ENCODE data around the gene CGNL1.

CGNL1 gene

DNA sequence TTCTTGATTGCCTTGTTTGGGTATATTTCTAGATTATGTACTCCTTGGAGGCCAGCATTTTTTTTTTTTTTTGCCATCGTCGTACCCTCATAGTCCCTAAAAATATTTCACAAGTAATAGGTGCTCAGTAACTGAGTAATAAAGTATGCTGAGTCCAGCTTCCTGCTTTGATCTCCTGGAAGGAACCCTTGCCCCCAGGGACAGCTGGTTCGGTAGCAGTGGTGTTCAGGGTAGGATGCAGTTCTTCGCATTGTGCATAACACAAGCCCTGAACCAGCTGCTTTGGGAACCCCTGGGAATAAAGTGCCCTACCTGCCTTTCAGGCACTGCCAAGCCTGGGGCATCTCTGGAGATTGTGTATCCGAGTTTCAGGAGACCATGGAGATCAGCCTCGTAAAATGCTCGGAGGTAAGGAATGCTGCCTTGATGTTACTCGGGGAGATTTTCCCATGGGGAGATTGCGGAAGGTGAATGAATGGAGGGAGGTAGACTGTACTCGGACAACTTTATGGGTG, 223.0 kb downstream of the CGNL1 start:
- peaks cover 4% of the 10 kb centered on the region for H3K27me3 ChIP-seq (ENCODE audit: insufficient read depth, low read length, poor library complexity, severe bottlenecking)
- no peak overlapping the region for H2AFZ ChIP-seq (ENCODE audit: low read length)
- H3K4me2 ChIP-seq (ENCODE audit: low read depth, low read length, poor library complexity, severe bottlenecking), result no peak overlapping the region

DNA sequence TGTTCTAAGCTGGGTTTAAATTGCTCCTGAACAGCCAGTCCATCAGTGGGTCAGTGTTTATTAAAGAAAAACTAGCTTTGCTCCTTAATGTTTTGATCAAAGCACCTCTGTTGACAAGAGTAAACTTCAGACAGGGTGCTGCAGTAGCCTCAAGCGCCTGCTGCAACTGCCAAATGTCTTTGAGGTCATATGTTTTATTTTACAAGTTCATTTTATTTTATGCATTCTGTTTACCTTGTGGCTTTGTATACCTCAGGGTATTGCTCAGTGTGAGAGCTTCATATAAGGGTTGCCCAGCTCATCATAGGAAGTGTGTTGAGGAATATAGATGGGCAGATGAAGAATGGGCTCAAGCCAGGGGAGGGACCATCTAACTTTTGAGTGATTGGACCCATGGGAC, 223.9 kb downstream of the CGNL1 start:
- no peaks in the 10 kb centered on the region for H3K9me3 ChIP-seq (ENCODE audit: insufficient read depth, low read depth, low read length)
- peaks cover 4% of the 10 kb centered on the region for H3K27me3 ChIP-seq (ENCODE audit: insufficient read depth, low read length, poor library complexity, severe bottlenecking)
- H3K36me3 ChIP-seq (ENCODE audit: insufficient read depth, low read length), result no peaks in the 10 kb centered on the region
- no peaks in the 10 kb centered on the region for H3K79me2 ChIP-seq (ENCODE audit: insufficient read depth, low read length)
- H3K4me1 ChIP-seq (ENCODE audit: insufficient read depth, low read length, poor library complexity, severe bottlenecking), result peaks cover 3% of the 10 kb centered on the region
- TF ChIP-seq, protein P1, sequence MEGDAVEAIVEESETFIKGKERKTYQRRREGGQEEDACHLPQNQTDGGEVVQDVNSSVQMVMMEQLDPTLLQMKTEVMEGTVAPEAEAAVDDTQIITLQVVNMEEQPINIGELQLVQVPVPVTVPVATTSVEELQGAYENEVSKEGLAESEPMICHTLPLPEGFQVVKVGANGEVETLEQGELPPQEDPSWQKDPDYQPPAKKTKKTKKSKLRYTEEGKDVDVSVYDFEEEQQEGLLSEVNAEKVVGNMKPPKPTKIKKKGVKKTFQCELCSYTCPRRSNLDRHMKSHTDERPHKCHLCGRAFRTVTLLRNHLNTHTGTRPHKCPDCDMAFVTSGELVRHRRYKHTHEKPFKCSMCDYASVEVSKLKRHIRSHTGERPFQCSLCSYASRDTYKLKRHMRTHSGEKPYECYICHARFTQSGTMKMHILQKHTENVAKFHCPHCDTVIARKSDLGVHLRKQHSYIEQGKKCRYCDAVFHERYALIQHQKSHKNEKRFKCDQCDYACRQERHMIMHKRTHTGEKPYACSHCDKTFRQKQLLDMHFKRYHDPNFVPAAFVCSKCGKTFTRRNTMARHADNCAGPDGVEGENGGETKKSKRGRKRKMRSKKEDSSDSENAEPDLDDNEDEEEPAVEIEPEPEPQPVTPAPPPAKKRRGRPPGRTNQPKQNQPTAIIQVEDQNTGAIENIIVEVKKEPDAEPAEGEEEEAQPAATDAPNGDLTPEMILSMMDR (conservative IDR thresholded peaks at IDR 0.05; ENCODE audit: low read length), result no peak
- no peak for TF ChIP-seq EZH2phosphoT487 (IDR thresholded peaks at IDR 0.05; ENCODE audit: borderline replicate concordance)
- H3F3A ChIP-seq (ENCODE audit: low read depth), result no peaks in the 10 kb centered on the region
- H3K4me2 ChIP-seq (ENCODE audit: low read depth, low read length, poor library complexity, severe bottlenecking), result no peak overlapping the region
- no peak overlapping the region for H2AFZ ChIP-seq (ENCODE audit: low read length)
- no peak overlapping the region for H3K9ac ChIP-seq (ENCODE audit: low read depth, low read length, poor library complexity, severe bottlenecking)
- no peaks in the 10 kb centered on the region for H4K20me1 ChIP-seq (ENCODE audit: insufficient read depth, low read length, poor library complexity, severe bottlenecking)
- H3K9me2 ChIP-seq (replicated peaks; ENCODE audit: low read depth, low read length), result no peaks in the 10 kb centered on the region
- no peak overlapping the region for H3K4me3 ChIP-seq (ENCODE audit: low read length, poor library complexity, severe bottlenecking)

More for the DNA sequence above, 223.0 kb downstream of the CGNL1 start:
- H3F3A ChIP-seq (ENCODE audit: low read depth), result no peaks in the 10 kb centered on the region
- TF ChIP-seq, protein P1 (conservative IDR thresholded peaks at IDR 0.05; ENCODE audit: low read length), result no peak
- no peak for TF ChIP-seq EZH2phosphoT487 (IDR thresholded peaks at IDR 0.05; ENCODE audit: borderline replicate concordance)
- no peaks in the 10 kb centered on the region for H4K20me1 ChIP-seq (ENCODE audit: insufficient read depth, low read length, poor library complexity, severe bottlenecking)
- no peaks in the 10 kb centered on the region for H3K36me3 ChIP-seq (ENCODE audit: insufficient read depth, low read length)
- H3K9me3 ChIP-seq (ENCODE audit: insufficient read depth, low read depth, low read length), result no peaks in the 10 kb centered on the region
- H3K4me3 ChIP-seq (ENCODE audit: low read length, poor library complexity, severe bottlenecking), result no peak overlapping the region
- H3K79me2 ChIP-seq (ENCODE audit: insufficient read depth, low read length), result no peaks in the 10 kb centered on the region
- peaks cover 7% of the 10 kb centered on the region for H3K4me1 ChIP-seq (ENCODE audit: insufficient read depth, low read length, poor library complexity, severe bottlenecking)
- no peaks in the 10 kb centered on the region for H3K9me2 ChIP-seq (replicated peaks; ENCODE audit: low read depth, low read length)
- H3K9ac ChIP-seq (ENCODE audit: low read depth, low read length, poor library complexity, severe bottlenecking), result no peak overlapping the region

All from Loucy (cell line).